ENCODE results near the gene ACTR2. TPM values are rescaled to one million over a fixed set of nuclear protein-coding genes. Genes with fewer than 3 reads are reported as not detected.
"Not testable (repeated sequence)": the region's sequence is repeated elsewhere in the genome, so short reads cannot be mapped to it uniquely, and the experiment has no call there.

ACTR2 gene
- total RNA-seq, 2 donors from 2014 or later: 26.0 to 46.7 TPM

DNA sequence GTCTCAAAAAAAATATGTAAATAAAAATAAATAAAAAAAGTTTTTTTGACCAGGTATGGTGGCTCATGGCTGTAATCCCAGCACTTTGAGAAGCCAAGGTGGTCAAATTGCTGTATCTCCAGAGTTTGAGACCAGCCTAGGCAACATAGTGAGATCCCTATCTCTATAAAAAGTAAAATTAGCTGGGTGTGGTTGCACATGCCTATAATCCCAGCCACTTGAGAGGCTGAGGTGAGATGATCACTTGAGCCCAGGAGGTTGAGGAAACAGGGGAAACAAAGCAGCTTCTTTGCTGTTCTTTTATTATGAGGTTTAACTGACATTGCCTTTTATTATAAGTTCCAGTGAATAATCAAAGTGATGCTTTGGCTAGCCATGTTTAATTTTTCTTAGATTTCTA lies 25.0 kb downstream of the ACTR2 start:
- intact Hi-C loops (cut with DNase I): no loop called here
- H3K36me3 ChIP-seq (replicated peaks in 1 of 2; ENCODE audit: insufficient read depth in 1 of 2, low read depth in 2 of 2): peaks cover 3 to 4% of the 10 kb centered on the region in 2 donors
- no peak for TF ChIP-seq POLR2A (IDR thresholded peaks at IDR 0.05)
- TF ChIP-seq, protein P1, sequence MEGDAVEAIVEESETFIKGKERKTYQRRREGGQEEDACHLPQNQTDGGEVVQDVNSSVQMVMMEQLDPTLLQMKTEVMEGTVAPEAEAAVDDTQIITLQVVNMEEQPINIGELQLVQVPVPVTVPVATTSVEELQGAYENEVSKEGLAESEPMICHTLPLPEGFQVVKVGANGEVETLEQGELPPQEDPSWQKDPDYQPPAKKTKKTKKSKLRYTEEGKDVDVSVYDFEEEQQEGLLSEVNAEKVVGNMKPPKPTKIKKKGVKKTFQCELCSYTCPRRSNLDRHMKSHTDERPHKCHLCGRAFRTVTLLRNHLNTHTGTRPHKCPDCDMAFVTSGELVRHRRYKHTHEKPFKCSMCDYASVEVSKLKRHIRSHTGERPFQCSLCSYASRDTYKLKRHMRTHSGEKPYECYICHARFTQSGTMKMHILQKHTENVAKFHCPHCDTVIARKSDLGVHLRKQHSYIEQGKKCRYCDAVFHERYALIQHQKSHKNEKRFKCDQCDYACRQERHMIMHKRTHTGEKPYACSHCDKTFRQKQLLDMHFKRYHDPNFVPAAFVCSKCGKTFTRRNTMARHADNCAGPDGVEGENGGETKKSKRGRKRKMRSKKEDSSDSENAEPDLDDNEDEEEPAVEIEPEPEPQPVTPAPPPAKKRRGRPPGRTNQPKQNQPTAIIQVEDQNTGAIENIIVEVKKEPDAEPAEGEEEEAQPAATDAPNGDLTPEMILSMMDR (IDR thresholded peaks at IDR 0.05): no peak
- H3K9me3 ChIP-seq: no peaks in the 10 kb centered on the region
- no peak overlapping the region for H3K27ac ChIP-seq
- ATAC-seq (no peak), DNase-seq (no peak)
- H3K4me1 ChIP-seq: no peaks in the 10 kb centered on the region
- no peaks in the 10 kb centered on the region for H3K27me3 ChIP-seq
- no peak overlapping the region for H3K4me3 ChIP-seq

DNA sequence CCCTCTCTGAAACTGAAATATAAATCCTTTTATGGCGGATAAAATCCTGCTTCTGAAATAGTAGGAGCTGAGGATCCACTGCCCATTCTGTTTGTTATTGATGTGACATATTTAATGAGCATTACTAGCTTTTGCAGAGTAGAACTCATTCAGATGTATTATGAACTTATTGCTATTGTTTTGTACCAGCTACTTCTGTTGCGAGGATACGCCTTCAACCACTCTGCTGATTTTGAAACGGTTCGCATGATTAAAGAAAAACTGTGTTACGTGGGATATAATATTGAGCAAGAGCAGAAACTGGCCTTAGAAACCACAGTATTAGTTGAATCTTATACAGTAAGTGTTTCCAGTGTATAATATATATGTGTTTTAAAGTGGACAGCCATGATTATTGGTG lies 27.7 kb downstream of the ACTR2 start:
- DNase-seq: no peak
- no peak overlapping the region for H3K27ac ChIP-seq
- H3K9me3 ChIP-seq: no peaks in the 10 kb centered on the region
- H3K27me3 ChIP-seq: no peaks in the 10 kb centered on the region
- TF ChIP-seq POLR2A (IDR thresholded peaks at IDR 0.05): no peak
- TF ChIP-seq, protein P1 (IDR thresholded peaks at IDR 0.05): no peak
- H3K4me3 ChIP-seq: no peak overlapping the region
- intact Hi-C loops (cut with DNase I): no loop called here
- no peak for ATAC-seq
- no peaks in the 10 kb centered on the region for H3K4me1 ChIP-seq
- H3K36me3 ChIP-seq (replicated peaks in 1 of 2; ENCODE audit: insufficient read depth in 1 of 2, low read depth in 2 of 2): peaks cover 3 to 6% of the 10 kb centered on the region in 2 donors
- WGBS, 2 donors: 87 to 90% methylated on average over 6 of the region's 6 CpGs

DNA sequence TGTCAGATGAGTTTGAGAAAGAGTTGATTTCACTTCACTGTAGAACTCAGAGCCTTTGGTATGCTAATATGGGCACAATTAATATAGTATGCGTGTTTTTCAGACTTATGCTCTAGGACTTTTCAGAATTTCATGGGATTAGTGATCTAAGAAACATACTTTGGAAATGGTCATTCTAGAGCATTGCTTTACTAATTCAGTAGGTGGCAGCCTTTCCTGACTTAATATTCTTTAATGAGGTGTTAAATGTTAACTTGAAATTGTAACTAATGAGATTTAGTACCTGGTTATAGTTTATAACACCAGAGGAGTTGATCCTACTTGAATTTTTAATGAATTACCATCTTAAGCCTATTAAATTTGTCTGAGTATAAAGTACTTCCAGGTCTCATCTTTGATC lies 28.4 kb downstream of the ACTR2 start:
- intact Hi-C loops (cut with DNase I): no loop called here
- ATAC-seq (no peak), DNase-seq (no peak)
- 79 to 96% methylated on average over 1 of the region's 1 CpG for WGBS, 2 donors
- Histone ChIP-seq H3K4me1 (no peaks in the 10 kb centered on the region), H3K27ac (no peak overlapping the region), H3K36me3 (replicated peaks in 1 of 2; ENCODE audit: insufficient read depth in 1 of 2, low read depth in 2 of 2) (peaks cover 3 to 6% of the 10 kb centered on the region in 2 donors), H3K4me3 (no peak overlapping the region), H3K27me3 (no peaks in the 10 kb centered on the region), H3K9me3 (no peaks in the 10 kb centered on the region)
- TF ChIP-seq POLR2A (IDR thresholded peaks at IDR 0.05): no peak
- TF ChIP-seq, protein P1 (IDR thresholded peaks at IDR 0.05): peak in 3 of 7 experiments; percentile 16 to 28 (median 20)

DNA sequence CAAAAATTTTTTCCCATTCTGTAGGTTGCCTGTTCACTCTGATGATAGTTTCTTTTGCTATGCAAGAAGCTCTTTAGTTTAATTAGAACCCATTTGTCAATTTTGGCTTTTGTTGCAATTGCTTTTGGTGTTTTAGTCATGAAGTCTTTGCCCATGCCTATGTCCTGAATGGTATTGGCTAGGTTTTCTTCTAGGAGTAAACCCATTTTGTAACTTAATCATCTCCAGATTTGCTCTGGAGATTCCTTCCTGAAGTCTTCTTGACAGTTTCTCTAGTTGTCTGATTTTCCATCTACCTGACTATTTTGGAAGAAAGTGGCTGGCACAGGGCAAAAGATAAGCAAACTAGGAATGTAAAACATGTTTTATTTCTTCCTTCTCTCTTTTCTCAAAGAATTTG lies 30.2 kb downstream of the ACTR2 start:
- H3K4me1 ChIP-seq; intact Hi-C loops (cut with DNase I); ATAC-seq; DNase-seq; H3K36me3 ChIP-seq (replicated peaks in 1 of 2; ENCODE audit: insufficient read depth in 1 of 2, low read depth in 2 of 2); H3K27ac ChIP-seq; H3K9me3 ChIP-seq; H3K4me3 ChIP-seq; H3K27me3 ChIP-seq: not testable (repeated sequence)

DNA sequence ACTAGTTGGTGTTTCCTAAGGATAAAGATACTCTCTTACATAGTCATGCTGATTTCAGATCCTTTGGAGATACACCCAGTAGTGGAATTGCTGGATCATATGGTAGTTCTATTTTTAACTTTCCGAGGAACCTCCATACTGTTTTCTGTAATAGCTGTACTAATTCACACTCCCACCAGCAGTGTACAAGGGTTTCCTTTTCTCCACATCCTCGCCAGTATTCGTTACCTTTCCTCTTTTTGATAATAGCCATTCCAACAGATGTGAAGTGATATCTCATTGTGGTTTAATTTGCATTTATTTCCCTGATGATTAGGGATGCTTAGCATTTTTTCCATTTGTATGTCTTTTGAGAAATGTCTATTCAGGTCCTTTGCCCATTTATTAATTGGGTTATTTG lies 34.0 kb downstream of the ACTR2 start:
- no peak overlapping the region for H3K4me3 ChIP-seq
- TF ChIP-seq POLR2A (IDR thresholded peaks at IDR 0.05): no peak
- TF ChIP-seq, protein P1 (IDR thresholded peaks at IDR 0.05): no peak
- 65 to 82% methylated on average over 3 of the region's 3 CpGs for whole genome bisulfite sequencing, 2 donors
- no peaks in the 10 kb centered on the region for H3K27me3 ChIP-seq
- peaks cover 0 to 4% of the 10 kb centered on the region in 2 donors for H3K36me3 ChIP-seq (replicated peaks in 1 of 2; ENCODE audit: insufficient read depth in 1 of 2, low read depth in 2 of 2)
- H3K9me3 ChIP-seq: no peaks in the 10 kb centered on the region
- H3K27ac ChIP-seq: no peak overlapping the region
- DNase-seq: no peak
- no peak for ATAC-seq
- intact Hi-C loops (cut with DNase I): no loop called here
- H3K4me1 ChIP-seq: no peaks in the 10 kb centered on the region
